WTC11 (cell line): ENCODE data around the gene SHTN1. TPM values are rescaled to one million over a fixed set of nuclear protein-coding genes. Genes with fewer than 3 reads are reported as not detected.

ENCODE experiments used
- ATAC-seq: fragments of 200-7000 bp; cut with Tn5 transposase; 2 replicates; pipeline ENCODE4 v1.10.0; 2021; ENCODE audit warnings: mild to moderate bottlenecking, moderate library complexity
- CTCF ChIA-PET: fragments of 300-600 bp; sonication (Branson Sonifier 250); formaldehyde crosslinking; loops from one replicate; lab custom pipeline; 2021; ENCODE audit warnings: antibody characterized with exemption; lab: Charles Lee
- POLR2A ChIA-PET: fragments of 350-600 bp; sonication (Branson Sonifier 250); formaldehyde crosslinking; loops from one replicate; lab custom pipeline; 2021; ENCODE audit warnings: antibody characterized with exemption; lab: Charles Lee
- DNase-seq: peaks from one replicate; pipeline ENCODE4 v3.0.0; 2021; ENCODE audit warnings: low spot score
- H3K27ac Mint-ChIP-seq: 2 replicates; pipeline ENCODE4 v1.8.0; 2021; ENCODE audit warnings: mixed read lengths
- H3K27me3 Mint-ChIP-seq: 2 replicates; pipeline ENCODE4 v1.8.0; 2021; ENCODE audit warnings: low read depth, mild to moderate bottlenecking, moderate library complexity, mixed read lengths
- H3K36me3 Mint-ChIP-seq: 2 replicates; pipeline ENCODE4 v1.8.0; 2021; ENCODE audit warnings: mixed read lengths
- H3K4me1 Mint-ChIP-seq: 2 replicates; pipeline ENCODE4 v1.8.0; 2022; ENCODE audit warnings: mixed read lengths
- H3K4me3 Mint-ChIP-seq: 2 replicates; pipeline ENCODE4 v1.8.0; 2021; ENCODE audit warnings: mild to moderate bottlenecking, moderate library complexity, mixed read lengths
- H3K9me3 Mint-ChIP-seq: 2 replicates; pipeline ENCODE4 v1.8.0; 2021; ENCODE audit warnings: mixed read lengths
- ATF1 ChIP-seq: sonication (generic); formaldehyde crosslinking; IDR thresholded peaks from 2 replicates; pipeline ENCODE4 v1.8.1; 2023; ENCODE audit warnings: mild to moderate bottlenecking, moderate library complexity, missing genetic modification reagents
- ATF6 ChIP-seq: sonication (generic); formaldehyde crosslinking; IDR thresholded peaks from 2 replicates; pipeline ENCODE4 v1.8.1; 2023; ENCODE audit warnings: mild to moderate bottlenecking, missing genetic modification reagents
- CREM ChIP-seq: sonication (generic); formaldehyde crosslinking; IDR thresholded peaks from 2 replicates; pipeline ENCODE4 v1.8.1; 2022; ENCODE audit warnings: mild to moderate bottlenecking, missing genetic modification reagents, moderate library complexity
- E2F1 ChIP-seq: sonication (generic); formaldehyde crosslinking; IDR thresholded peaks from 2 replicates; pipeline ENCODE4 v1.8.0; 2022; ENCODE audit warnings: mild to moderate bottlenecking, missing genetic modification reagents
- ELF4 ChIP-seq: sonication (generic); formaldehyde crosslinking; IDR thresholded peaks from 2 replicates; pipeline ENCODE4 v1.8.1; 2022; ENCODE audit warnings: low read depth, mild to moderate bottlenecking, moderate library complexity, missing genetic modification reagents
- ERG ChIP-seq: fragments of 250-450 bp; sonication (Bioruptor Pico); IDR thresholded peaks from 2 replicates; pipeline ENCODE4 v1.8.0; 2021; ENCODE audit warnings: mild to moderate bottlenecking
- ETV6 ChIP-seq: sonication (generic); formaldehyde crosslinking; IDR thresholded peaks from 2 replicates; pipeline ENCODE4 v1.8.1; 2022; ENCODE audit warnings: mild to moderate bottlenecking, missing genetic modification reagents
- FOXJ3 ChIP-seq: sonication (generic); formaldehyde crosslinking; IDR thresholded peaks from 2 replicates; pipeline ENCODE4 v1.9.0; 2021; ENCODE audit warnings: missing genetic modification reagents, mild to moderate bottlenecking, borderline replicate concordance
- FOXK1 ChIP-seq: sonication (generic); formaldehyde crosslinking; IDR thresholded peaks from 2 replicates; pipeline ENCODE4 v1.8.0; 2022; ENCODE audit warnings: mild to moderate bottlenecking, moderate library complexity, missing genetic modification reagents
- HMGA2 ChIP-seq: fragments of 250-450 bp; sonication (Bioruptor Pico); IDR thresholded peaks from 2 replicates; pipeline ENCODE4 v1.4.0; 2021; ENCODE audit warnings: mild to moderate bottlenecking, moderate library complexity
- NR2C2 ChIP-seq: sonication (generic); formaldehyde crosslinking; IDR thresholded peaks from 2 replicates; pipeline ENCODE4 v1.8.0; 2022; ENCODE audit warnings: mild to moderate bottlenecking, missing genetic modification reagents
- OVOL2 ChIP-seq: fragments of 250-450 bp; sonication (Bioruptor Pico); IDR thresholded peaks from 2 replicates; pipeline ENCODE4 v1.9.0; 2021; ENCODE audit warnings: mild to moderate bottlenecking, borderline replicate concordance
- RORB ChIP-seq: fragments of 250-450 bp; sonication (Bioruptor Pico); IDR thresholded peaks from 2 replicates; pipeline ENCODE4 v1.9.0; 2021; ENCODE audit warnings: mild to moderate bottlenecking
- SMAD3 ChIP-seq: sonication (generic); formaldehyde crosslinking; IDR thresholded peaks from 2 replicates; pipeline ENCODE4 v1.8.0; 2022; ENCODE audit warnings: missing genetic modification reagents, mild to moderate bottlenecking, borderline replicate concordance
- SOX15 ChIP-seq: fragments of 250-450 bp; sonication (Bioruptor Pico); IDR thresholded peaks from 2 replicates; pipeline ENCODE4 v1.9.0; 2021; ENCODE audit warnings: mild to moderate bottlenecking
- TCF7 ChIP-seq: sonication (generic); formaldehyde crosslinking; IDR thresholded peaks from 2 replicates; pipeline ENCODE4 v1.8.0; 2022; ENCODE audit warnings: mild to moderate bottlenecking, low read depth, missing genetic modification reagents, moderate library complexity
- TEAD1 ChIP-seq: sonication (generic); formaldehyde crosslinking; IDR thresholded peaks from 2 replicates; pipeline ENCODE4 v1.8.0; 2022; ENCODE audit warnings: mild to moderate bottlenecking, missing genetic modification reagents
- ZMAT4 ChIP-seq: fragments of 250-450 bp; sonication (Bioruptor Pico); IDR thresholded peaks from 2 replicates; pipeline ENCODE4 v1.9.0; 2021; ENCODE audit warnings: mild to moderate bottlenecking
- ZNF121 ChIP-seq: sonication (generic); formaldehyde crosslinking; IDR thresholded peaks from 2 replicates; pipeline ENCODE4 v1.8.0; 2023; ENCODE audit warnings: missing genetic modification reagents
- ZNF219 ChIP-seq: sonication (generic); formaldehyde crosslinking; IDR thresholded peaks from 2 replicates; pipeline ENCODE4 v1.8.0; 2023; ENCODE audit warnings: missing genetic modification reagents, mild to moderate bottlenecking, borderline replicate concordance
- ZNF232 ChIP-seq: sonication (generic); formaldehyde crosslinking; IDR thresholded peaks from 2 replicates; pipeline ENCODE4 v1.8.0; 2022; ENCODE audit warnings: mild to moderate bottlenecking, missing genetic modification reagents
- ZNF396 ChIP-seq: fragments of 250-450 bp; sonication (Bioruptor Pico); IDR thresholded peaks from 2 replicates; pipeline ENCODE4 v1.8.0; 2021; ENCODE audit warnings: mild to moderate bottlenecking, moderate library complexity, borderline replicate concordance
- ZNF512 ChIP-seq: sonication (generic); formaldehyde crosslinking; IDR thresholded peaks from 2 replicates; pipeline ENCODE4 v1.8.1; 2022; ENCODE audit warnings: missing genetic modification reagents, borderline replicate concordance
- total RNA-seq: library from RNA; stranded (reverse); gene quantifications from 3 replicates; pipeline ENCODE4 v1.2.3, GENCODE V29; 2021

The SHTN1 gene
- total RNA-seq, 1 experiment from 2014 or later, result 11.0 TPM

GRCh38 chr10:116947841-116948529, 57.0 kb downstream of the SHTN1 start (continued):
- TF ChIP-seq E2F1 (CRISPR knock-in tag), result no peak
- TF ChIP-seq ETV6, result no peak
- no peak for TF ChIP-seq TEAD1 (CRISPR knock-in tag)
- TF ChIP-seq FOXK1 (CRISPR knock-in tag), result no peak
- TF ChIP-seq ZMAT4, result no peak
- no peak for TF ChIP-seq NR2C2
- TF ChIP-seq ELF4 (CRISPR knock-in tag), result no peak
- no peak for TF ChIP-seq CREM
- TF ChIP-seq HMGA2 (CRISPR knock-in tag), result no peak

GRCh38 chr10:116944911-116945310, 60.1 kb downstream of the SHTN1 start:
- peaks cover 19% of the 10 kb centered on the region for H3K4me1 Mint-ChIP-seq
- H3K4me3 Mint-ChIP-seq, result no peak overlapping the region
- no peaks in the 10 kb centered on the region for H3K27me3 Mint-ChIP-seq
- POLR2A ChIA-PET, result no interaction called here
- H3K36me3 Mint-ChIP-seq, result peaks cover 8% of the 10 kb centered on the region
- peaks cover 2% of the 10 kb centered on the region; the same call in 1 of the 2 replicates for H3K9me3 Mint-ChIP-seq
- ATAC-seq, result no peak
- no peak for TF ChIP-seq RORB (CRISPR knock-in tag)
- TF ChIP-seq ZNF219 (CRISPR knock-in tag), result no peak
- no peak for TF ChIP-seq ZNF512 (CRISPR knock-in tag)
- TF ChIP-seq, all 79 proteins: peak for 0
- no peak overlapping the region for H3K27ac Mint-ChIP-seq
- CTCF ChIA-PET, result no interaction called here
- no peak for DNase-seq

- peaks cover 36% of the 10 kb centered on the region for H3K9me3 Mint-ChIP-seq
- H3K27ac Mint-ChIP-seq, result no peak overlapping the region
- H3K4me1 Mint-ChIP-seq, result no peaks in the 10 kb centered on the region
- TF ChIP-seq ZNF232 (no peak), OVOL2 (no peak), TCF7 (CRISPR knock-in tag) (no peak), ATF1 (CRISPR knock-in tag) (no peak), ERG (no peak), ZNF396 (CRISPR knock-in tag) (no peak), ATF6 (CRISPR knock-in tag) (no peak), ETV6 (no peak), SOX15 (CRISPR knock-in tag) (no peak), ZNF121 (CRISPR knock-in tag) (no peak), FOXJ3 (CRISPR knock-in tag) (no peak), SMAD3 (CRISPR knock-in tag) (no peak)
- ATAC-seq (no peak), DNase-seq (no peak)
- no peaks in the 10 kb centered on the region; the same call in 1 of the 2 replicates for H3K27me3 Mint-ChIP-seq
- H3K36me3 Mint-ChIP-seq, result peaks cover 29% of the 10 kb centered on the region
- ChIA-PET CTCF (no interaction called here), POLR2A (no interaction called here)
- no peak overlapping the region for H3K4me3 Mint-ChIP-seq
Measured at GRCh38 chr10:116931806-116932205, 73.2 kb downstream of the SHTN1 start.
